AG04450 (cell line): Measurements from ENCODE around the gene TRIM38. TPM values are rescaled to one million over a fixed set of nuclear protein-coding genes. Genes with fewer than 3 reads are reported as not detected.
A peak's percentile ranks its signal among the peaks of the same experiment; 100 is the strongest.

ENCODE experiments used
- CTCF ChIA-PET: fragments of 300-600, 350-600 bp; formaldehyde crosslinking; extraction: SDS; loops from one replicate; lab custom pipeline; 2022; ENCODE audit warnings: antibody characterized with exemption, inconsistent platforms; lab: Charles Lee
- POLR2A ChIA-PET: fragments of 350-600 bp; formaldehyde crosslinking; extraction: SDS; loops from one replicate; lab custom pipeline; 2021; ENCODE audit warnings: antibody characterized with exemption, inconsistent platforms; lab: Yijun Ruan, JAX
- DNase-seq: peaks from one replicate; pipeline ENCODE4 v3.0.0-alpha.2; 2011; ENCODE audit warnings: low read depth, low spot score
- H3K27ac ChIP-seq: one replicate; pipeline ENCODE4 v1.5.1; 2012; ENCODE audit warnings: low read depth, low read length, control low read depth
- H3K27me3 ChIP-seq: one replicate; pipeline ENCODE4 v1.6.0; 2012; ENCODE audit warnings: low read length; ENCODE audit not compliant: control insufficient read depth, insufficient read depth
- H3K4me3 ChIP-seq: 2 replicates; pipeline ENCODE4 v1.5.1; 2011; ENCODE audit warnings: mild to moderate bottlenecking, low read depth, low read length, control low read depth
- H3K9me3 ChIP-seq: 2 replicates; pipeline ENCODE4 v1.5.1; 2012; ENCODE audit warnings: low read length; ENCODE audit not compliant: control insufficient read depth, insufficient read depth
- CTCF ChIP-seq: IDR thresholded peaks from 2 replicates; pipeline ENCODE4 v1.5.1; 2011; ENCODE audit warnings: low read depth, low read length, control low read depth, inconsistent platforms
- polyA plus RNA-seq: library from polyadenylated mRNA; depleted of rRNA; stranded (reverse); fragments of >200 nt; gene quantifications from 2 replicates; pipeline ENCODE4 v1.2.3, GENCODE V29; 2011

The TRIM38 gene
- polyA plus RNA-seq, 1 experiment = 9.1 TPM

GRCh38 chr6:25961619-25962148 lies 918 bp upstream of the TRIM38 start:
- CTCF ChIA-PET = interaction anchor here (1.1 to 1.7 kb wide), 2 partner anchors 31 to 41 kb away, joined by 3 to 8 read pairs; no protein-coding TSS in a partner anchor
- H3K27ac ChIP-seq = peak overlapping the region; percentile 83

GRCh38 chr6:25963426-25964123 lies 973 bp downstream of the TRIM38 start:
- DNase-seq = no peak

More at GRCh38 chr6:25961619-25962148, 918 bp upstream of the TRIM38 start:
- Histone ChIP-seq H3K9me3 (no peaks in the 10 kb centered on the region), H3K27me3 (no peaks in the 10 kb centered on the region), H3K4me3 (no peak overlapping the region)
- POLR2A ChIA-PET = interaction anchor here (0.6 to 1.1 kb wide), 2 partner anchors 9 to 25 kb away, joined by 3 to 4 read pairs; no protein-coding TSS in a partner anchor
- DNase-seq = no peak
- no peak for TF ChIP-seq CTCF

GRCh38 chr6:25965058-25965457 lies 2.5 kb downstream of the TRIM38 start:
- POLR2A ChIA-PET = no interaction called here
- no peak for DNase-seq

More at GRCh38 chr6:25963426-25964123, 973 bp downstream of the TRIM38 start:
- Histone ChIP-seq H3K27me3 (no peaks in the 10 kb centered on the region), H3K9me3 (no peaks in the 10 kb centered on the region), H3K27ac (no peak overlapping the region), H3K4me3 (peak overlapping the region; percentile 77)
- POLR2A ChIA-PET = no interaction called here
- CTCF ChIA-PET = interaction anchor here (0.6 kb wide), 1 partner anchor 47 kb away, joined by 3 read pairs; no protein-coding TSS in a partner anchor
- TF ChIP-seq CTCF = no peak

GRCh38 chr6:25966711-25967110 lies 4.1 kb downstream of the TRIM38 start:
- DNase-seq = no peak
- CTCF ChIA-PET = interaction anchor here (0.6 to 3.5 kb wide), 4 partner anchors 20 to 37 kb away, joined by 3 to 24 read pairs (median 7); no protein-coding TSS in a partner anchor
- POLR2A ChIA-PET = no interaction called here
- Histone ChIP-seq H3K9me3 (no peaks in the 10 kb centered on the region), H3K27ac (no peak overlapping the region), H3K27me3 (no peaks in the 10 kb centered on the region), H3K4me3 (no peak overlapping the region)
- TF ChIP-seq CTCF = no peak

More at GRCh38 chr6:25965058-25965457, 2.5 kb downstream of the TRIM38 start:
- TF ChIP-seq CTCF = no peak
- CTCF ChIA-PET = interaction anchor here (1.1 to 3.5 kb wide), 4 partner anchors 27 to 52 kb away, joined by 3 to 24 read pairs (median 7); a partner anchor contains a TSS
- H3K4me3 ChIP-seq = no peak overlapping the region
- H3K27me3 ChIP-seq = no peaks in the 10 kb centered on the region
- H3K27ac ChIP-seq = no peak overlapping the region
- no peaks in the 10 kb centered on the region for H3K9me3 ChIP-seq
